Neural crest cell (in vitro differentiated cells): Measurements from ENCODE around the gene AKT1. TPM values are rescaled to one million over a fixed set of nuclear protein-coding genes. Genes with fewer than 3 reads are reported as not detected.

ENCODE experiments used
- DNase-seq: peaks from one replicate; pipeline ENCODE4 v3.0.0; 2021; ENCODE audit warnings: low read depth, mixed read lengths, low spot score
- H3K27ac Mint-ChIP-seq: one replicate; pipeline ENCODE4 v1.8.0; 2021; ENCODE audit warnings: mild to moderate bottlenecking, mixed read lengths; ENCODE audit not compliant: unreplicated experiment
- H3K27me3 Mint-ChIP-seq: 2 replicates; pipeline ENCODE4 v1.8.0; 2021; ENCODE audit warnings: low read depth, mild to moderate bottlenecking, mixed read lengths
- H3K36me3 Mint-ChIP-seq: 2 replicates; pipeline ENCODE4 v1.8.0; 2021; ENCODE audit warnings: low read depth, mild to moderate bottlenecking, mixed read lengths
- H3K4me1 Mint-ChIP-seq: 2 replicates; pipeline ENCODE4 v1.8.0; 2021; ENCODE audit warnings: mixed read lengths
- H3K4me3 Mint-ChIP-seq: one replicate; pipeline ENCODE4 v1.8.0; 2021; ENCODE audit warnings: mild to moderate bottlenecking, mixed read lengths
- H3K9me3 Mint-ChIP-seq: 2 replicates; pipeline ENCODE4 v1.8.0; 2021; ENCODE audit warnings: mixed read lengths
- total RNA-seq: library from RNA; stranded (reverse); gene quantifications from 2 replicates; pipeline ENCODE4 v1.2.1, GENCODE V29; 2021
- TF ChIP-seq, protein P1 (sequence below): fragments of 200-600 bp; sonication (generic); conservative IDR thresholded peaks from 2 replicates; pipeline ENCODE4 v1.5.0; 2021; ENCODE audit warnings: antibody characterized with exemption, mild to moderate bottlenecking

AKT1 gene
- total RNA-seq, 1 donor from 2014 or later, result 191 TPM

DNA sequence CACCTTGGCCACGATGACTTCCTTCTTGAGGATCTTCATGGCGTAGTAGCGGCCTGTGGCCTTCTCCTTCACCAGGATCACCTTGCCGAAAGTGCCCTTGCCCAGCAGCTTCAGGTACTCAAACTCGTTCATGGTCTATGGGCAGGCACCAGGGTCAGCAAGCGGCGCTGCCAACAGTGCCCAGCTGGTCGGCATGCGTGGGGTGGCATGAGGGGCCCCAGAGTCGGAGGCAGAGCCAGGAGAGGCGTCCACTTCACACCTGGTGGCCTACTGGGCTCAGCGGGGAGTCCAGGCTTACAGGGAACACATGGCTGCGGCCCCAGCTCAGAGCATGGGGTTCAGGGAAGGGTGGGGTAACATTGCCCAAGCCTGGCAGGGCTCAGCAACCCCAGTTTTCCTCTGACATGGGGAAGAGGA, 20.5 kb downstream of the AKT1 start:
- TF ChIP-seq, protein P1, sequence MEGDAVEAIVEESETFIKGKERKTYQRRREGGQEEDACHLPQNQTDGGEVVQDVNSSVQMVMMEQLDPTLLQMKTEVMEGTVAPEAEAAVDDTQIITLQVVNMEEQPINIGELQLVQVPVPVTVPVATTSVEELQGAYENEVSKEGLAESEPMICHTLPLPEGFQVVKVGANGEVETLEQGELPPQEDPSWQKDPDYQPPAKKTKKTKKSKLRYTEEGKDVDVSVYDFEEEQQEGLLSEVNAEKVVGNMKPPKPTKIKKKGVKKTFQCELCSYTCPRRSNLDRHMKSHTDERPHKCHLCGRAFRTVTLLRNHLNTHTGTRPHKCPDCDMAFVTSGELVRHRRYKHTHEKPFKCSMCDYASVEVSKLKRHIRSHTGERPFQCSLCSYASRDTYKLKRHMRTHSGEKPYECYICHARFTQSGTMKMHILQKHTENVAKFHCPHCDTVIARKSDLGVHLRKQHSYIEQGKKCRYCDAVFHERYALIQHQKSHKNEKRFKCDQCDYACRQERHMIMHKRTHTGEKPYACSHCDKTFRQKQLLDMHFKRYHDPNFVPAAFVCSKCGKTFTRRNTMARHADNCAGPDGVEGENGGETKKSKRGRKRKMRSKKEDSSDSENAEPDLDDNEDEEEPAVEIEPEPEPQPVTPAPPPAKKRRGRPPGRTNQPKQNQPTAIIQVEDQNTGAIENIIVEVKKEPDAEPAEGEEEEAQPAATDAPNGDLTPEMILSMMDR, result no peak
- Mint-ChIP-seq H3K27ac (no peak overlapping the region), H3K27me3 (no peaks in the 10 kb centered on the region), H3K9me3 (no peaks in the 10 kb centered on the region), H3K36me3 (peaks cover 13% of the 10 kb centered on the region), H3K4me3 (no peak overlapping the region), H3K4me1 (peaks cover 14% of the 10 kb centered on the region)
- no peak for DNase-seq

DNA sequence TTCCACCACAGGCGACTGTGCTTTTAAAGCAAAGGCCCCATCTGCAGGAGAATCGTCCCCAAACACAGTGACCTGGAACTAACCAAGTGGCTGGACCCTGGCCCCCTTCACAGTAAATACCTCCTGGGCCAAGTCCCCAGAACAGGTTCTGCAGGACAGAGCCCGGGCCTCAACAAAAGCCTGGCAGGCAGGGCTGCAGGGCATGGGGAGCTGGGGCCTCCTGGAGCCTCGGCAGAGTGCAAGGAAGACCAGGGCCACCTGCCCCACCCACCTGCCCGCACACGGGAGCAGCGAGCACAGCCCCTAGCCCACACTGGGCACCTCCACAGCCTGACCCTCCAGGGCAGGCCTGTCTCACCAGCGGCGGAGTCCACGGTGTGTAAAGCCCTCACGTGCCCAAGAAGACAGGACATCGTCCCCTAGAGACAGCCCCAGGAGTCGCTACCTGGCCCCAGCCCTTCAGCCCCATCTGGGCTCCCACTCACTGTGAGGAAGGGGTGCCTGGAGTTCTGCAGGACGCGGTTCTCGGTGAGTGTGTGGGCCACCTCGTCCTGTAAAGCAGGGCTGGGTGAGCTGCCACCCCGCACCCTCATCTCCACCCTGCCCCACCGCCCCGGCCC, 21.0 kb downstream of the AKT1 start:
- TF ChIP-seq, protein P1, result no peak
- Mint-ChIP-seq H3K27ac (no peak overlapping the region), H3K4me3 (no peak overlapping the region), H3K9me3 (no peaks in the 10 kb centered on the region), H3K27me3 (no peaks in the 10 kb centered on the region), H3K36me3 (peaks cover 17% of the 10 kb centered on the region), H3K4me1 (peaks cover 19% of the 10 kb centered on the region)
- no peak for DNase-seq

DNA sequence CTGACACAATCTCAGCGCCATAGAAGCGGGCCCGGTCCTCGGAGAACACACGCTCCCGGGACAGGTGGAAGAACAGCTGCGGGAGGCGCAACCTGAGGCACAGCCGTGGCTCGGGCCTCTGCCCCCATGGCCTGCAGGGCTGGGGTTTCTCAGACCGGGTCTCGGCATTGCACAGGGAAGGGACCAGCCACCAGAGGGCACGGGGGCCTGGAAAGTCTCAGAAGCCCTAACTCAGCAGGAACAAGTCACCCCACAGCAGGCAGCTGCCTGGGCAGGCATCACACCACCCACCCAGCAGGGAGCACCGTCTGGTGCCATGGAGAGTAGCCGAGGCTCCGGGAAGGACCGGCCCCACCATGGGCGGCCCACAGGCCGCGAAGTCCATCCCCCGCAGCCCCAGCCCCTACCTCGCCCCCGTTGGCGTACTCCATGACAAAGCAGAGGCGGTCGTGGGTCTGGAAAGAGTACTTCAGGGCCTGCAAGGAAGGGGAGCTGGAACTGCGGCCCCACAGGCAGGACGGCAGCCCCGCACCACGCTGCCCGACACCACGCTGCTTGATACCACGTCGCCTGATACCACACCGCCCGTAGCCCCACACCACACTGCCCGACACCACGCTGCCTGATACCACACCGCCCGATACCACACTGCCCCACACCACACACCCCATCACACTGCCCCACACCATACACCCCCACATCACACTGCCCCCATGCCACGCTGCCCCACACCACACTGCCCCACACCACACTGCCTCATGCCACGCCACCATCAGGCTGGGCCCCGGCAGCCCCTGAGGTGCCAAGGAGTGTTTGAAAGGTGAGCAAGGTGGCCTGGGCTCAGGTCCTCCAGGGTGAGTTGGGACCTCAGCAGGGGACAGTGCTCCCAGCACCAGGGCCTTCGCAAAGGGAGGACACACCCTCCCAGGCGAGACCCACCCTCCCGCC, 21.8 kb downstream of the AKT1 start:
- TF ChIP-seq, protein P1, result no peak
- Mint-ChIP-seq H3K4me3 (no peak overlapping the region), H3K9me3 (no peaks in the 10 kb centered on the region), H3K4me1 (peaks cover 27% of the 10 kb centered on the region), H3K27ac (no peak overlapping the region), H3K27me3 (no peaks in the 10 kb centered on the region), H3K36me3 (peaks cover 17% of the 10 kb centered on the region)
- DNase-seq, result no peak

DNA sequence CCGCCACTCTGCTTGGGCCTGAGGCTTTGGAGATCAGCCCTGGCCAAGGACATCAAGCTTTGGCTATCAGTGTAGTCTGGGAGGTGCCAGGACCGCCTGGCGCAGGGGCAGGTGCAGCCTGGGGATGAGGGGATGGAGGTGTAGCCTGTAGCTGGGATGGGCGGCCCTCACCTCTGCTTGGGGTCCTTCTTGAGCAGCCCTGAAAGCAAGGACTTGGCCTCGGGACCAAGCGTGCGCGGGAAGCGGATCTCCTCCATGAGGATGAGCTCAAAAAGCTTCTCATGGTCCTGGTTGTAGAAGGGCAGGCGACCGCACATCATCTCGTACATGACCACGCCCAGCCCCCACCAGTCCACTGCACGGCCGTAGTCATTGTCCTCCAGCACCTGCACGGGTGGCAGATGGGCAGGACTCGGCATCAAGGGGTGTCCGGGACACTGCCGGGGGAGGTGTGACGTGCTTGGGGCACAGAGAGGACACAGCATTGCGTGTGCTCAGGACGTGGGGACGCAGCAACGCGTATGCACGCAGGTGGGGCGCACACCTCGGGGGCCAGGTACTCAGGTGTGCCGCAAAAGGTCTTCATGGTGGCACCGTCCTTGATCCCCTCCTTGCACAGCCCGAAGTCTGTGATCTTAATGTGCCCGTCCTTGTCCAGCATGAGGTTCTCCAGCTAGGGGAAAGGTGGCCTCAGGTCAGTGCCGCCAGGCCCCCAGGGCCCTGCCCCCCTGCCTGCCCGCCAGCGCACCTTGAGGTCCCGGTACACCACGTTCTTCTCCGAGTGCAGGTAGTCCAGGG, 22.6 kb downstream of the AKT1 start:
- Mint-ChIP-seq H3K36me3 (peaks cover 17% of the 10 kb centered on the region), H3K9me3 (no peaks in the 10 kb centered on the region), H3K4me1 (peaks cover 29% of the 10 kb centered on the region), H3K27ac (no peak overlapping the region), H3K27me3 (no peaks in the 10 kb centered on the region), H3K4me3 (no peak overlapping the region)
- DNase-seq, result no peak
- TF ChIP-seq, protein P1, result no peak

DNA sequence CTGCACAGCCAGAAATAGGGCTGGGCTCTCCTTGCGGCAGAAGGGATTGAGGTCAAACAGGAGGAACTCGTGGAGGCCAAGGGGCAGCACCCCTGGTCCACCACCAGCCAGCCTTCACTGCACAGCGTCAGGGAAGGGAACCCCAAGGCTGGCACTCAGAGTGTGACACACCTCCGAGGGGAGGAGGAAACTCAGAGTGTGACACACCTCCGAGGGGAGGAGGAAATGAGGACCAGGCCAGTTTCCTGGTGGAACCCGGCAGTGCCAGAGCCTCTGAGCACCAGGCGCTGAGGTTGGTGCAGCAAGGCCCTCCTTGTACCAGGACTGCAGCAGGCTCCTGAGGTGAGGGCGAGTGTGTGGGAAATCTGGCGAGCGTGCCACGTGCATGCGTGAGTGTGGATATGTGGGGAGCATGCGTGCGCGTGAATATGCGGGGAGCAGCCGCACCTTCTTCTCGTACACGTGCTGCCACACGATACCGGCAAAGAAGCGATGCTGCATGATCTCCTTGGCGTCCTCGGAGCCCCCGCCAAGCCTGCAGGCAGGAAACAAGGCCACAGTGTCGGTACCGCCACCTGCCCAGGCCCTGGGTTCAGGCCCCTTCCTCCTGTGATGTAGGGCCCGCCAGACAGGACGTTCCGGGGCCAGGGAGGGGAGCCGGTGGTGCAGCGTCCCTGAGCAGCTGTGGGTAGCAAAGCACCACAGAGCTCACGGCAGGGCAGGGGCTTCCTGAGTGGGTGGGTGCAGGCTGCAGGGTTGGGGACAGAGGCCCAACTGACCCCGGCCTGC, 23.4 kb downstream of the AKT1 start:
- TF ChIP-seq, protein P1, result no peak
- Mint-ChIP-seq H3K36me3 (peaks cover 17% of the 10 kb centered on the region), H3K4me1 (peaks cover 25% of the 10 kb centered on the region), H3K4me3 (no peak overlapping the region), H3K9me3 (no peaks in the 10 kb centered on the region), H3K27me3 (no peaks in the 10 kb centered on the region), H3K27ac (no peak overlapping the region)
- DNase-seq, result no peak
